MM.1S (cell line): ENCODE measurements around the gene SCPEP1.

ENCODE experiments used
- CTCF ChIP-seq: fragments of 300-600 bp; sonication (generic); IDR thresholded peaks from 2 replicates; pipeline ENCODE4 v1.5.1; 2016; ENCODE audit warnings: antibody characterized with exemption, low read length, mixed read lengths
- EZH2 ChIP-seq: fragments of 300-600 bp; sonication (generic); optimal IDR thresholded peaks from 2 replicates; pipeline ENCODE3; 2017; ENCODE audit warnings: low read depth, mild to moderate bottlenecking, antibody characterized with exemption, low read length, mixed read lengths
- EZH2phosphoT487 ChIP-seq: fragments of 300-600 bp; sonication (generic); IDR thresholded peaks from 2 replicates; pipeline ENCODE4 v1.6.1; 2018; ENCODE audit warnings: antibody characterized with exemption, low read length

- TF ChIP-seq CTCF (no peak), EZH2 (no peak), EZH2phosphoT487 (no peak)
Observed at GRCh38 chr17:56997313-56997712, 19.4 kb downstream of the SCPEP1 start.
